Left ventricle myocardium inferior (tissue), 1 donor: ENCODE data around the gene DENND6A. TPM values are rescaled to one million over a fixed set of nuclear protein-coding genes. Genes with fewer than 3 reads are reported as not detected.

Experiments
- DNase-seq: peaks from one replicate; pipeline ENCODE4 v3.0.0-alpha.2; 2020
- H3K27ac ChIP-seq: fragments of 200-600 bp; replicated peaks from 2 replicates; pipeline ENCODE4 v1.8.0; 2021
- H3K27me3 ChIP-seq: fragments of 200-600 bp; 2 replicates; pipeline ENCODE4 v1.8.0; 2021; ENCODE audit warnings: low read depth
- H3K36me3 ChIP-seq: fragments of 200-600 bp; 2 replicates; pipeline ENCODE4 v1.8.0; 2021
- H3K4me1 ChIP-seq: fragments of 200-600 bp; 2 replicates; pipeline ENCODE4 v1.8.0; 2021
- H3K4me3 ChIP-seq: fragments of 200-600 bp; 2 replicates; pipeline ENCODE4 v1.8.0; 2021; ENCODE audit warnings: mild to moderate bottlenecking, moderate library complexity
- H3K9me3 ChIP-seq: fragments of 200-600 bp; replicated peaks from 2 replicates; pipeline ENCODE4 v1.8.0; 2021
- CTCF ChIP-seq: fragments of 200-600 bp; IDR thresholded peaks from 2 replicates; pipeline ENCODE4 v1.8.0; 2021; ENCODE audit warnings: antibody characterized with exemption, mild to moderate bottlenecking, borderline replicate concordance
- intact Hi-C: fragments of 100-400 bp; cut with micrococcal nuclease; formaldehyde crosslinking; loops from one replicate; pipeline ENCODE4 v1.11.0; 2022
- total RNA-seq: library from RNA; stranded (reverse); fragmentation: NEBNext Ultra II Directional; extraction: Animal tissue kit (Norgen Biotek cat#: 25700); gene quantifications from one replicate; pipeline ENCODE4 v1.2.1, GENCODE V29; 2021
- donor health status: DM: no; HTN: yes; CAD: no; lungs with severe emphysema.

Gene DENND6A
- total RNA-seq, 1 donor from 2014 or later: 14.7 TPM

GRCh38 chr3:57577801-57578200, 115.1 kb downstream of the DENND6A start:
- Histone ChIP-seq H3K27me3 (no peaks in the 10 kb centered on the region), H3K9me3 (no peaks in the 10 kb centered on the region), H3K27ac (peak overlapping the region; percentile 10), H3K36me3 (peaks cover 88% of the 10 kb centered on the region), H3K4me3 (no peak overlapping the region), H3K4me1 (peaks cover 29% of the 10 kb centered on the region)
- intact Hi-C loops: no loop called here
- no peak for DNase-seq
- no peak for TF ChIP-seq CTCF

DNA sequence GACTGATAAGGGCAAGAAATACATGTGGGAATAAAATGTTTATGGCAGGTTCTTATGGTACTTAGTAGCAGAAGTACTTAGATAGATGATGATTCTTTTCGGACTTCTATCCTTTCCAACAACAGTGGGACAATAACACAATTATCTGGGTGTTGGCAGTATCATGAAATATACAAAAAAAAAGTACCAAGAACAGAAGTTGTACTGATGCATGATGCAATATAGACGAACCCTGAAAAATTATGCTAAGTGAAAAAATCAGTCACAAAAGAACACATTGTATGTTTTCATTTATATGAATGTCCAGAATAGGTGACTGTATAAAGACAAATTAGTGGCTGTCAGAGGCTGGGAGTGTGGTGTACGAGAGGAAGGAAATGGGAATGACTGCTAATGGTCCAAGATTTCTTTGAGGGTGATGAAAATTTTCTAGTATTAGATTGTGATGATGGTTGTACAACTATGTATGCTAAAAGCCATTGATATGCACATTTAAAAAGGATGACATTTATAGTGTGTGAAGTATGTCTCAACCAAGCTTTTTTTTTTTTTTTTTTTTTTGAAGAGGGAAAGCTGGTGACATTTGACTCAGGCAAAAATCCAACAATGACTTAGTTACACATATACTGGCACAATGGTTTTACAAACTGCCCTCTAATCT, 116.8 kb downstream of the DENND6A start:
- H3K9me3 ChIP-seq: no peaks in the 10 kb centered on the region
- peaks cover 27% of the 10 kb centered on the region for H3K4me1 ChIP-seq
- no peak for TF ChIP-seq CTCF
- H3K27me3 ChIP-seq: no peaks in the 10 kb centered on the region
- H3K27ac ChIP-seq: peak overlapping the region; percentile 53
- H3K36me3 ChIP-seq: peaks cover 90% of the 10 kb centered on the region
- intact Hi-C loops: no loop called here
- H3K4me3 ChIP-seq: no peak overlapping the region
- DNase-seq: no peak

Other genes starting within 250 kb of the DENND6A start
- 0.16 TPM for gene DNAH12, start 148.7 kb downstream of the DENND6A start, total RNA-seq
- 12.4 TPM for gene PDE12, start 136.8 kb downstream of the DENND6A start, total RNA-seq
- gene ARF4, start 95.7 kb downstream of the DENND6A start, total RNA-seq: 69.8 TPM
- 316 TPM for gene SLMAP, start 63.2 kb upstream of the DENND6A start, total RNA-seq